Omental fat pad (tissue), 4 donors: ENCODE data around the gene AGPAT2. TPM values are rescaled to one million over a fixed set of nuclear protein-coding genes. Genes with fewer than 3 reads are reported as not detected.
A peak's percentile ranks its signal among the peaks of the same experiment; 100 is the strongest.

Source experiments
- ATAC-seq: fragments of 150-250 bp; one replicate; pipeline ENCODE4 v1.9.1; 2016; ENCODE audit warnings: mild to moderate bottlenecking, moderate library complexity; ENCODE audit not compliant: low FRiP score
- DNase-seq: peaks from one replicate; pipeline ENCODE4 v3.0.0-alpha.2; 2019; ENCODE audit warnings: low spot score
- total RNA-seq, 4 donors: library from RNA; depleted of rRNA; stranded (reverse); fragments of >200 nt; gene quantifications; one replicate each; pipeline ENCODE4 v1.1.0, GENCODE V29; 2016
- TF ChIP-seq, protein P1 (sequence below), 3 donors: fragments of 450-650 bp; IDR thresholded peaks; one replicate each; pipeline ENCODE4 v1.5.1; 2016 to 2017; ENCODE audit warnings: antibody characterized with exemption in 3 of 3, mild to moderate bottlenecking in 3 of 3, moderate library complexity in 2 of 3

AGPAT2 gene
- total RNA-seq, 4 donors from 2014 or later = 391 to 854 (median 473) TPM

DNA sequence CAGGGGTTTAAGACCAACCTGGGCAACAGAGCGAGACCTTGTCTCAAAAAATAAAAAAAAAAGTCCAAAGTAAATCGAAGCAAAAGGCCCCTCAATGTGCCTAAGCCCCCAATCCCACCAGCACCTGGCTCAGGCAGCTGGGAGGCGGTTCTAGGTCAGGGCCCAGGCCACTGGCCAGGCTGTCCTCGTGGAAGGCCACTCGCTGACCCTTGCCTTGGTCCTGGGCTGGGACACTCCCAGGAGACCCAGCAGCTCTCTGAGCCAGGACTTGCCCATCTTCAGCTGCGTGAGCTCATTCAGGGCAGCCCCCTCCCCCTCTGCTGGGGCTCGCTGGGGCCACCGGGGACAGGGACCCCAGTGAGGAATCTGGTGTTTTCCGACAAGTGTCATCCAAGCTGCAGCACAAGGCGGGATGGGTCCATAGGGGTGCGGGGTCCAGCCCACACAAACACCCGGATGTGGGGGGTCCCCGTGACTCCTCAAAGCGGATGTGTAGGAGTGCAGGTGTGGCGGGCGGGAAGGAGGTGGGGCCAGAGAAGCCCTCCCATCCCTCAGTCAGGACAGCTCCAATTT is 4.0 kb downstream of the AGPAT2 start:
- ATAC-seq = no peak
- TF ChIP-seq, protein P1, sequence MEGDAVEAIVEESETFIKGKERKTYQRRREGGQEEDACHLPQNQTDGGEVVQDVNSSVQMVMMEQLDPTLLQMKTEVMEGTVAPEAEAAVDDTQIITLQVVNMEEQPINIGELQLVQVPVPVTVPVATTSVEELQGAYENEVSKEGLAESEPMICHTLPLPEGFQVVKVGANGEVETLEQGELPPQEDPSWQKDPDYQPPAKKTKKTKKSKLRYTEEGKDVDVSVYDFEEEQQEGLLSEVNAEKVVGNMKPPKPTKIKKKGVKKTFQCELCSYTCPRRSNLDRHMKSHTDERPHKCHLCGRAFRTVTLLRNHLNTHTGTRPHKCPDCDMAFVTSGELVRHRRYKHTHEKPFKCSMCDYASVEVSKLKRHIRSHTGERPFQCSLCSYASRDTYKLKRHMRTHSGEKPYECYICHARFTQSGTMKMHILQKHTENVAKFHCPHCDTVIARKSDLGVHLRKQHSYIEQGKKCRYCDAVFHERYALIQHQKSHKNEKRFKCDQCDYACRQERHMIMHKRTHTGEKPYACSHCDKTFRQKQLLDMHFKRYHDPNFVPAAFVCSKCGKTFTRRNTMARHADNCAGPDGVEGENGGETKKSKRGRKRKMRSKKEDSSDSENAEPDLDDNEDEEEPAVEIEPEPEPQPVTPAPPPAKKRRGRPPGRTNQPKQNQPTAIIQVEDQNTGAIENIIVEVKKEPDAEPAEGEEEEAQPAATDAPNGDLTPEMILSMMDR (IDR thresholded peaks at IDR 0.05) = no peak
- DNase-seq = no peak

DNA sequence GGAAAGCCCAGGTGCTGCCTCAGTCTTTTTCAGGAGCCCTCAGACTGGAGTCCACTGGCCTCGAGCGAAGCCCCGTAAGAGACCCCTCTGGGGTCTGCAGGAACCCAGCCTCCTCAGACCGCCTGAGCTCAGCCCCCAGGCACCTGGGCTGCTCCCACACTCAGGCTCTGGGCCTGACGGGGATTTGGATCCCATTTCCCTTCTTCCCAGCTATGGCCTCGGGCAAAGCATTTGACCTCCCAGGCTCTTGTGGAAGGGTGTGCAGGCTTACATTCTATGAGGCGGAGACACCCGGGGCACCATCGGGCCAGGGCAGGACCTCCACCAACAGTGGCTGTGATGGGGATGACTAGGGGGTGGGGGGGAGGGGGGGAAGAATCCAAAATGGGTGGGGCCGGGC is 4.5 kb downstream of the AGPAT2 start:
- ATAC-seq (no peak), DNase-seq (no peak)
- TF ChIP-seq, protein P1 (IDR thresholded peaks at IDR 0.05) = no peak

DNA sequence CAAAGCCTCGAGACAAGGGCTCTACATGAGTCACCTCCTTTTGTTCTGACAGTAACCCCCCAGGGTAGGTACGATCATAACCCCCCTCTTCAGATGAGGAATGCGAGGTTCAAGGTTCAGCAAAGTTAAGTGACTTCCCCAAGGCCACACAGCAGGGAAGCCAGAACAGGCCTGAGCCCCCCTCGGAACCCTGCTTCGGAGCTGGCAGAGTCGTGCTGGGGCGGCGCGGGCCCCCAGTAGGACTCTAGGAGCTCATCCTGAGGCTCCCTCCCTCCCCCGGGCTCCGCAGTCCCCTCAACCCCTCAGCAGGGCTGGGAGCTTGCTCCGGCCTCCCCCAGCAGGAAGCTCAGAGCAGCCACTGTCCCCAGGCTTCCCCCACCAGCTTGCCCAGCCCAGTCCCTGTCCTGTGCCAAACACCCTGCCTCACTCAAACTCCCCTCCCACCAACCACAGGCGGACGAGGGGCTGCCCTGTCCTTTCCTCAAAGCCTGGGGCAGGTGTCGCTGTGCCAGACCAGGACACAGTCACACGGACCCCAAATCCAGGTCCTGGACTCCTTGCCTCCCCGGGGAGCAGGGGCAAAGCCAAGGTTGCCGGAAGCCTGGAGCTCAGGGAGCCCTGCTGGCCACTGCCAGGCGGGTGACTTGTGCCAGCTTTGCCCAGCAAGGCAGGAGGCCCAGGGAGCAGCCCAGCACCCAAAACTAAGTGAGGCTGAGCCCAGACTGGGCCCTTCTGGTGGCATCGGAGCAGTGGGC is 5.1 kb downstream of the AGPAT2 start:
- DNase-seq (no peak), ATAC-seq (no peak)
- TF ChIP-seq, protein P1 (IDR thresholded peaks at IDR 0.05) = no peak

DNA sequence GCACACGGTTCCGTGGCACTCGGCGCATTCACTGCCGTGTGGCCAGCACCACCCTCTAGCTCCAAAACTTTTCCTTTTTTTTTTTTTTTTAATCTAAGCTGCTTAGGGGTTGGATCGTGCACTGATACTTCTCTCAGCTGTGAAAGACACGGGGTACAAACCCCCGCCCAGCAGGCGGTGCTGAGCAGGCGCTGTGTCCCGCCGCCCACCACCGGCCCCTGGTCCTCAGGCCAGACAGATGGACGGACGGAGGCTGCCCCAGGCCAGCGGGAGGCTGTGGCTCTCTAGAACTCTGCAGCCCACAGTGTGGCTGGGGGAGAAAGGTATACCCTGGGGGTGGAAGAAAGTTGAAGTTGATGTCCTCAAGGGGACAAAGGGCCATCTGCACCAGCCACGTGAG is 6.2 kb downstream of the AGPAT2 start:
- ATAC-seq = no peak

DNA sequence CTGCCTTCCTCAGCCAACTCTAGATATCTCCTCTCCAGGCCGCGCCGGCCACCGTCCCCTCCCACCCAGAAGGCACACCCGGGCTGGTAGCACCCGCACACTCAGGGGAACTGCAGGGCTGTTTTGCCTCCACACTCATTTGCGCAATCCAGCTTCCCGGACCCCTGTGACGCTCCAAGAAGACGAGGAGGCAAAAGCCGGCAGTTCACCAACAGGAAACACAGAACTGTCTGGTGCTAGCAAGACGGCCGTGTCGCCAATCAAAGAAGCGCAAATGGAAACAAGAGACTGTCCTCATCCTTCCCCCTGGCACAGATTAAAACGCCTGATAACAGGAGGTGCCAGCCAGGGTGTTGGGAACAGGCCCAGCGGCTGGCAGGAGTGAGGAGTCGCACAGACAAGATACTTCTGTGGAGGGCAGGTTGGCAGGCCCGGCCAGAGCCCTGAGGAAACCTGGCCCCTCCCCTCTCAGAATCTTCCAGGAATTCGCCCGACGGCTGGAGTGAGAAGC is 7.8 kb downstream of the AGPAT2 start:
- ATAC-seq = peak; percentile 65
- TF ChIP-seq, protein P1 (IDR thresholded peaks at IDR 0.05) = no peak
- DNase-seq = peak; percentile 35

More for the DNA sequence above, 6.2 kb downstream of the AGPAT2 start:
- TF ChIP-seq, protein P1 (IDR thresholded peaks at IDR 0.05) = no peak
- DNase-seq = no peak

DNA sequence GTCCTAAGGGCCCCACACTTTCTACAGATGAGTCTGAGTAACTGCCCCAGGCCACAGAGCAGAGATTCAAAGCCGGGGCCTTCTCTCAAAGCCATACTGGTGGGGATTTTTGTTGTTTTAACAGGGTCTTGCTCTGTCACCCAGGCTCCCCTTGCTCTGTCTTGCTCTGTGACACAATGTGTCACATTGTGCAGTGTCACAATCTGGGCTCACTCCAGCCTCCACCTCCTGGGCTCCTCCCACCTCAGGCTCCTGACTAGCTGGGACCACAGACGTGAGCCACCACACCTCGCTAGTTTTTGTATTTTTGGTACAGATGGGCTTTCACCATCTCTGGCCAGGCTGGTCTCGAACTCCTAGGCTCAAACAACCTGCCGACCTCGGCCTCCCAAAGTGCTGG is 8.6 kb downstream of the AGPAT2 start:
- DNase-seq (no peak), ATAC-seq (no peak)
- TF ChIP-seq, protein P1 (IDR thresholded peaks at IDR 0.05) = no peak

DNA sequence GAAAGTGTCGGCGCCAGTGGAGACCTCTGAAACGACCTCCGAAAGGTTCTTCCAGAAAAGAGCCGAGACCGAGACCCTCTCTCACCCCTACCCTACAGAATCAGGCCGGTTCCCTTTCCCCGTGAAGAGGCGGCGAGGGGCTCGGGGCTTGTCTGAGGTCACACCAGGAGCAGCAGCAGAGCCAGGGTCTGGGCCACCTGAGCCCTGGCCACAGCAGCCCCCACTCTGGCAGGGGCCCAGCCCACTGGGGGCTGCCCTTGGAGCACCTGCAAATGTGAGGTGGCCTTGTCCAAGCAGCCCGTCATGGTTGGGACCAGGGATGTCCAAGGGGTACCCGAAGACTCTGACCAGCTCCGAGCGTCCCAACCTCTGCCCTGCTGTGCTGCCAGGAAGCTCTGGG is 9.2 kb downstream of the AGPAT2 start:
- DNase-seq = no peak
- no peak for ATAC-seq
- TF ChIP-seq, protein P1 (IDR thresholded peaks at IDR 0.05) = no peak
